SK-N-SH treated with all-trans-retinoic acid at 6 μM for 48 hours (cell line): ENCODE results near the gene ALG11.

ENCODE experiments used
- ATAC-seq: fragments of 200-7000 bp; cut with Tn5 transposase; 3 replicates; pipeline ENCODE4 v1.9.1; 2020; ENCODE audit warnings: mild to moderate bottlenecking, moderate library complexity
- ARNTL ChIP-seq: fragments of 450-650 bp; formaldehyde crosslinking; IDR thresholded peaks from 2 replicates; pipeline ENCODE4 v1.5.0; 2020; ENCODE audit warnings: low read depth, mild to moderate bottlenecking, moderate library complexity, borderline replicate concordance
- CREB5 ChIP-seq: fragments of 250-450 bp; sonication (Bioruptor Pico); IDR thresholded peaks from 2 replicates; pipeline ENCODE4 v1.5.1; 2020; ENCODE audit warnings: low read depth, mild to moderate bottlenecking, moderate library complexity
- CSDC2 ChIP-seq: fragments of 250-450 bp; sonication (Bioruptor Pico); IDR thresholded peaks from 2 replicates; pipeline ENCODE4 v1.5.0; 2020; ENCODE audit warnings: mild to moderate bottlenecking, moderate library complexity
- CSRNP3 ChIP-seq: fragments of 250-450 bp; sonication (Bioruptor Pico); IDR thresholded peaks from 2 replicates; pipeline ENCODE4 v1.5.1; 2021; ENCODE audit warnings: mild to moderate bottlenecking, moderate library complexity
- GLIS3 ChIP-seq: fragments of 250-450 bp; sonication (Bioruptor Pico); IDR thresholded peaks from 2 replicates; pipeline ENCODE4 v1.5.0; 2020; ENCODE audit warnings: mild to moderate bottlenecking, moderate library complexity
- ISL1 ChIP-seq: fragments of 250-450 bp; sonication (Bioruptor Pico); IDR thresholded peaks from 2 replicates; pipeline ENCODE4 v2.1.2; 2022; ENCODE audit warnings: mild to moderate bottlenecking, moderate library complexity
- OSR1 ChIP-seq: fragments of 250-450 bp; sonication (Bioruptor Pico); IDR thresholded peaks from 2 replicates; pipeline ENCODE4 v1.8.0; 2022; ENCODE audit warnings: moderate library complexity, mild to moderate bottlenecking, inconsistent platforms
- PATZ1 ChIP-seq: fragments of 250-450 bp; sonication (Bioruptor Pico); IDR thresholded peaks from 2 replicates; pipeline ENCODE4 v1.8.0; 2020; ENCODE audit warnings: mild to moderate bottlenecking, moderate library complexity, borderline replicate concordance
- POU6F1 ChIP-seq: fragments of 250-450 bp; sonication (Bioruptor Pico); IDR thresholded peaks from 2 replicates; pipeline ENCODE4 v1.8.0; 2021; ENCODE audit warnings: low read depth, mild to moderate bottlenecking, moderate library complexity, borderline replicate concordance
- PPARA ChIP-seq: fragments of 250-450 bp; sonication (Bioruptor Pico); IDR thresholded peaks from 2 replicates; pipeline ENCODE4 v1.5.0; 2020; ENCODE audit warnings: mild to moderate bottlenecking, borderline replicate concordance
- RARB ChIP-seq: fragments of 250-450 bp; sonication (Bioruptor Pico); IDR thresholded peaks from 2 replicates; pipeline ENCODE4 v1.8.0; 2021; ENCODE audit warnings: mild to moderate bottlenecking, moderate library complexity
- SNAI2 ChIP-seq: fragments of 250-450 bp; sonication (Bioruptor Pico); IDR thresholded peaks from 2 replicates; pipeline ENCODE4 v1.5.0; 2020; ENCODE audit warnings: mild to moderate bottlenecking, moderate library complexity
- TOX ChIP-seq: fragments of 250-450 bp; sonication (Bioruptor Pico); IDR thresholded peaks from 2 replicates; pipeline ENCODE4 v1.8.0; 2021; ENCODE audit warnings: mild to moderate bottlenecking, moderate library complexity, borderline replicate concordance
- ZC3H10 ChIP-seq: fragments of 250-450 bp; sonication (Bioruptor Pico); IDR thresholded peaks from 2 replicates; pipeline ENCODE4 v1.5.1; 2021; ENCODE audit warnings: mild to moderate bottlenecking, moderate library complexity
- ZFP3 ChIP-seq: fragments of 250-450 bp; sonication (Bioruptor Pico); IDR thresholded peaks from 2 replicates; pipeline ENCODE4 v1.5.0; 2020; ENCODE audit warnings: mild to moderate bottlenecking, moderate library complexity
- ZFP30 ChIP-seq: fragments of 450-650 bp; formaldehyde crosslinking; IDR thresholded peaks from 2 replicates; pipeline ENCODE4 v1.5.0; 2022; ENCODE audit warnings: mild to moderate bottlenecking, moderate library complexity
- ZNF565 ChIP-seq: fragments of 450-650 bp; formaldehyde crosslinking; conservative IDR thresholded peaks from 2 replicates; pipeline ENCODE4 v1.5.0; 2020; ENCODE audit warnings: low read depth, mild to moderate bottlenecking, moderate library complexity
- ZNF70 ChIP-seq: fragments of 450-650 bp; formaldehyde crosslinking; IDR thresholded peaks from 2 replicates; pipeline ENCODE4 v1.5.0; 2020; ENCODE audit warnings: mild to moderate bottlenecking, moderate library complexity
- ZNF8 ChIP-seq: fragments of 450-650 bp; formaldehyde crosslinking; IDR thresholded peaks from 2 replicates; pipeline ENCODE4 v1.5.0; 2020; ENCODE audit warnings: mild to moderate bottlenecking, moderate library complexity

ALG11 gene

GRCh38 chr13:52009946-52010345 is 2.3 kb upstream of the ALG11 start:
- TF ChIP-seq ZFP30 (CRISPR knock-in tag) (no peak), ZFP3 (CRISPR knock-in tag) (no peak), CSRNP3 (no peak), PPARA (CRISPR knock-in tag) (no peak), GLIS3 (CRISPR knock-in tag) (no peak), SNAI2 (no peak), ARNTL (no peak), CSDC2 (no peak), ZC3H10 (CRISPR knock-in tag) (no peak)
- ATAC-seq: no peak

GRCh38 chr13:52010890-52011631 is 1.1 kb upstream of the ALG11 start, which contains the start of gene ATP7B:
TSS of gene ATP7B (minus strand) at chr13:52011450. CDS start at chr13:52011337, 113 bp downstream.
- peak; percentile 48 for ATAC-seq
- TF ChIP-seq ZFP30 (CRISPR knock-in tag) (no peak), RARB (no peak), OSR1 (CRISPR knock-in tag) (no peak), PATZ1 (CRISPR knock-in tag) (no peak), GLIS3 (CRISPR knock-in tag) (no peak), ZNF8 (CRISPR knock-in tag) (no peak)

GRCh38 chr13:52012512-52012836 is 276 bp downstream of the ALG11 start:
- ATAC-seq: no peak; the same call in 2 of the 3 replicates
- TF ChIP-seq CSRNP3 (no peak), ISL1 (CRISPR knock-in tag) (no peak), PATZ1 (CRISPR knock-in tag) (no peak), SNAI2 (no peak), OSR1 (CRISPR knock-in tag) (no peak), POU6F1 (CRISPR knock-in tag) (no peak), ZNF70 (CRISPR knock-in tag) (no peak)

- no peak for TF ChIP-seq ZNF8 (CRISPR knock-in tag)
- ATAC-seq: no peak
Observed at GRCh38 chr13:52016296-52016695, 4.1 kb downstream of the ALG11 start.

- ATAC-seq: no peak
- no peak for TF ChIP-seq ZFP30 (CRISPR knock-in tag)
- TF ChIP-seq ZNF565: no peak
- no peak for TF ChIP-seq ZFP3 (CRISPR knock-in tag)
- TF ChIP-seq RARB: no peak
- no peak for TF ChIP-seq CSRNP3
- no peak for TF ChIP-seq TOX (CRISPR knock-in tag)
- no peak for TF ChIP-seq CREB5 (CRISPR knock-in tag)
Observed at GRCh38 chr13:52020191-52020590, 8.0 kb downstream of the ALG11 start.
